HL-60 (cell line): ENCODE data around the gene ZNF19.

Experiments used
- DNase-seq, 2 experiments: peaks; one replicate each; pipeline ENCODE4 v3.0.0-alpha.2; 2010 to 2020; ENCODE audit warnings: low read depth in 1 of 2, low spot score in 1 of 2
- H3K27ac ChIP-seq: fragments of 250-450 bp; sonication (Bioruptor Pico); replicated peaks from 2 replicates; pipeline ENCODE4 v1.5.1; 2020; ENCODE audit warnings: mild to moderate bottlenecking, moderate library complexity
- H3K27me3 ChIP-seq: fragments of 250-450 bp; sonication (Bioruptor Pico); 2 replicates; pipeline ENCODE4 v1.5.1; 2021; ENCODE audit warnings: mild to moderate bottlenecking, moderate library complexity; ENCODE audit not compliant: insufficient read depth, poor library complexity, severe bottlenecking
- H3K4me3 ChIP-seq: replicated peaks from 2 replicates; pipeline ENCODE4 v1.5.1; 2011; ENCODE audit warnings: mild to moderate bottlenecking, control low read depth, low read length; ENCODE audit not compliant: insufficient read depth
- CTCF ChIP-seq: IDR thresholded peaks from one replicate; pipeline ENCODE4 v1.5.1; 2011; ENCODE audit warnings: low read length, control low read depth, inconsistent platforms; ENCODE audit not compliant: insufficient read depth
- GABPA ChIP-seq: IDR thresholded peaks from 2 replicates; pipeline ENCODE4 v1.6.1; 2012; ENCODE audit warnings: low read depth
- POLR2AphosphoS5 ChIP-seq: IDR thresholded peaks from 2 replicates; pipeline ENCODE4 v1.6.1; 2012; ENCODE audit warnings: low read depth
- REST ChIP-seq: IDR thresholded peaks from 2 replicates; pipeline ENCODE4 v1.6.1; 2012; ENCODE audit warnings: low read depth; ENCODE audit not compliant: insufficient replicate concordance
- SPI1 ChIP-seq: IDR thresholded peaks from 2 replicates; pipeline ENCODE4 v1.6.1; 2012; ENCODE audit warnings: low read depth, mild to moderate bottlenecking, borderline replicate concordance

The ZNF19 gene

DNA sequence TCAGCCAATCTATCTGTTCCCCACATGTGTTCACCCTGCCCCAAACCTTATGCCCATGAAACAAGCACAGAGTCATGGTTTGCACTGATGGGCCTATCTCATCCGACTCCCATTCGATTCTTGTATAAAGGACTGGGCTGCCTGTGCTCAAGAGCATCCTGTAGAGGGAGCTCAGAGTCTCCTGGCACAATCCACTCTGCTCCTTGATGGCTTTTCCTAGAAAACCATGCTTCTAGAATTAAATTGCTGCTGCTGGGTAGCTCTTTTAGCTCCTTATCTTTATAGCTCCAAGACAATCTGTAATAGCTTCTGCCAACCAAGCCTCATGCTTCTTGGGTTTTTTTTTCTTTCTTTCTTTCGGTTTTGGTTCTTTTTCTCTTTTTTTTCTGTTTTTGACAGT is 9.7 kb downstream of the ZNF19 start:
- no peak for DNase-seq
- TF ChIP-seq GABPA: no peak
- TF ChIP-seq CTCF: peak; percentile 40
- Histone ChIP-seq H3K4me3 (no peak overlapping the region), H3K27me3 (no peaks in the 10 kb centered on the region), H3K27ac (no peak overlapping the region)

DNA sequence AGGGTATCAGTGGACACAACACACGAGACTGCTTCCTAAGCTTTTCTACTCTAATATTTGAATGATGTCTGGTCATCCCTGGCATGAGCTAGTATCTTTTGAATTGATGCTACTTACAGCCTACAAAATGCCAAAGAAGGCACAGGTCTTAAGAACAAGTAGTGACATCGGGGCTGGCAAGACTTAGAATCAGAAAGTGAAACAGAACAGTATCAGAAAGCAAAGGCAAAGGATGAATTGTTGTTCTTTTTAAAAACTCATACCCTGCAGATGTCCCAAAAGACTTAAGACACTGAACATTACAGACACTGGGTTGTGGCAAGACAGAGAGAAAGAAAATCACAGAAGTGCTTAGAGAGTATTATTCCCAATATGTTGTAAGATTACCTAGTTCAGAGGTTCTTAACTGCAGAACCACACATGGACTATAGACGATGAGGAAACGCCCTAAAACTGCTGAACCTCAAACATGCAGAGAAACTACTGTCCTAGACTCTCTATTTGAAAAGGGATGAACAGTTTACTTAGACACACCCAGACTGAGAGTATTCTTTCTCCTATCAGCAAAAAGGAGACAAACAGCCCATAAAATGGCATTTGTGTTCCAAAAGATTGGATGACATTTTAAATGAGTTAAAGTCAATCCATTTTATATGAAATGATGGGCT is 12.5 kb downstream of the ZNF19 start:
- DNase-seq: no peak
- H3K27ac ChIP-seq: no peak overlapping the region
- no peak overlapping the region for H3K4me3 ChIP-seq
- H3K27me3 ChIP-seq: no peaks in the 10 kb centered on the region
- no peak for TF ChIP-seq POLR2AphosphoS5
- TF ChIP-seq REST: no peak
- TF ChIP-seq CTCF: no peak
- TF ChIP-seq GABPA: no peak
- no peak for TF ChIP-seq SPI1

DNA sequence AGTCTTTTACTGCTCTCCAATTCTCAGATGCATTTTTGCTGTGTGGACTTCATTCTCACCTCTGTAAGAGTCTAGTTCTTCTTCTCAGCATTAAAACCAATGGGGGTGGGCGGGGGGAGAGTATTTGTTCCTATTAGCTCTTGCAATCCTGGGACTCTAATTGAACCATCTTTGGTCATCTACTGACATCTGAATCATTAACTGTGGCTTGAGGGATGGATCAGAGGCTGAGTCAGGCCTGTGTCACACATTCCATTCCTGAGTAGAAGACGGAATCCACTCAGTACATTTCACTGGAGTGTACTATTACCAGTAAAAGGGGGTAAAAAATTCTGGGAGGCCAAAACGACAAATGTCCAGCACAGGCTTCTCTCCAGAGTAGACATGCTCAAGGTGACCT is 14.3 kb downstream of the ZNF19 start:
- H3K27ac ChIP-seq: no peak overlapping the region
- no peak overlapping the region for H3K4me3 ChIP-seq
- TF ChIP-seq CTCF (no peak), SPI1 (no peak), POLR2AphosphoS5 (no peak), REST (no peak), GABPA (no peak)
- DNase-seq: no peak
- H3K27me3 ChIP-seq: no peaks in the 10 kb centered on the region

- Histone ChIP-seq H3K4me3 (no peak overlapping the region), H3K27me3 (no peaks in the 10 kb centered on the region), H3K27ac (no peak overlapping the region)
- no peak for DNase-seq
- no peak for TF ChIP-seq GABPA
- TF ChIP-seq SPI1: no peak
- TF ChIP-seq POLR2AphosphoS5: no peak
- TF ChIP-seq REST: no peak
- TF ChIP-seq CTCF: no peak
These were observed 15.2 kb downstream of the ZNF19 start for GRCh38 chr16:71473891-71474290.
